GM23338 (cell line): ENCODE results near the gene REXO5. TPM values are rescaled to one million over a fixed set of nuclear protein-coding genes. Genes with fewer than 3 reads are reported as not detected.
"Not testable (repeated sequence)": the region's sequence is repeated elsewhere in the genome, so short reads cannot be mapped to it uniquely, and the experiment has no call there.

Experiments
- ATAC-seq: fragments of 200-7000 bp; cut with Tn5 transposase; 3 replicates; pipeline ENCODE4 v1.9.1; 2020
- DNase-seq: peaks from one replicate; pipeline ENCODE4 v3.0.0-alpha.2; 2015; ENCODE audit warnings: low spot score
- H2AFZ ChIP-seq: fragments of 200-600 bp; sonication (generic); 2 replicates; pipeline ENCODE4 v1.8.0; 2016; ENCODE audit warnings: antibody characterized with exemption, mild to moderate bottlenecking, moderate library complexity
- H3F3A ChIP-seq: fragments of 200-600 bp; sonication (generic); replicated peaks from 2 replicates; pipeline ENCODE4 v1.8.0; 2017; ENCODE audit warnings: antibody characterized with exemption, mixed run types, low read depth
- H3K27ac ChIP-seq: fragments of 200-600 bp; sonication (generic); 2 replicates; pipeline ENCODE4 v1.6.1; 2016; ENCODE audit warnings: low read depth
- H3K27me3 ChIP-seq: fragments of 200-600 bp; sonication (generic); 2 replicates; pipeline ENCODE4 v1.8.0; 2016; ENCODE audit warnings: mild to moderate bottlenecking, mixed run types, moderate library complexity; ENCODE audit not compliant: insufficient read depth
- H3K36me3 ChIP-seq: fragments of 200-600 bp; sonication (generic); 2 replicates; pipeline ENCODE4 v1.8.0; 2016; ENCODE audit warnings: mild to moderate bottlenecking; ENCODE audit not compliant: insufficient read depth
- H3K4me1 ChIP-seq: fragments of 200-600 bp; sonication (generic); 2 replicates; pipeline ENCODE4 v1.8.0; 2016; ENCODE audit warnings: mild to moderate bottlenecking, moderate library complexity; ENCODE audit not compliant: insufficient read depth
- H3K4me2 ChIP-seq: fragments of 200-600 bp; sonication (generic); 2 replicates; pipeline ENCODE4 v1.7.1; 2017; ENCODE audit warnings: mixed run types
- H3K4me3 ChIP-seq: fragments of 200-600 bp; sonication (generic); 2 replicates; pipeline ENCODE4 v1.6.1; 2016; ENCODE audit warnings: mixed run types
- H3K79me2 ChIP-seq: fragments of 200-600 bp; sonication (generic); replicated peaks from 2 replicates; pipeline ENCODE4 v1.8.0; 2017; ENCODE audit warnings: mild to moderate bottlenecking; ENCODE audit not compliant: insufficient read depth
- H3K9me2 ChIP-seq: fragments of 200-600 bp; sonication (generic); 2 replicates; pipeline ENCODE4 v1.8.0; 2017; ENCODE audit not compliant: insufficient read depth
- H4K20me1 ChIP-seq: fragments of 200-600 bp; sonication (generic); replicated peaks from 2 replicates; pipeline ENCODE4 v1.8.0; 2017; ENCODE audit warnings: mild to moderate bottlenecking; ENCODE audit not compliant: insufficient read depth
- H3K27ac Mint-ChIP-seq: 2 replicates; pipeline ENCODE4 v1.8.0; 2020; ENCODE audit warnings: inconsistent platforms, mild to moderate bottlenecking, moderate library complexity, mixed read lengths
- H3K27me3 Mint-ChIP-seq: 3 replicates; pipeline ENCODE4 v1.8.0; 2022; ENCODE audit warnings: low read depth, mild to moderate bottlenecking, moderate library complexity, mixed read lengths, inconsistent platforms; ENCODE audit not compliant: insufficient read depth, poor library complexity
- H3K36me3 Mint-ChIP-seq: 3 replicates; pipeline ENCODE4 v1.8.0; 2021; ENCODE audit warnings: low read depth, mild to moderate bottlenecking, inconsistent platforms, moderate library complexity, mixed read lengths
- H3K4me1 Mint-ChIP-seq: 3 replicates; pipeline ENCODE4 v1.8.0; 2020; ENCODE audit warnings: mild to moderate bottlenecking, inconsistent platforms, mixed read lengths
- H3K4me3 Mint-ChIP-seq: 3 replicates; pipeline ENCODE4 v1.8.0; 2021; ENCODE audit warnings: moderate library complexity, mild to moderate bottlenecking, inconsistent platforms, mixed read lengths
- H3K9me3 Mint-ChIP-seq: 3 replicates; pipeline ENCODE4 v1.8.0; 2020; ENCODE audit warnings: moderate library complexity, mild to moderate bottlenecking, inconsistent platforms, mixed read lengths
- ETS1 ChIP-seq: IDR thresholded peaks from 2 replicates; pipeline ENCODE4 v1.6.1; 2016; ENCODE audit warnings: antibody characterized with exemption
- NANOG ChIP-seq: IDR thresholded peaks from 2 replicates; pipeline ENCODE4 v1.6.1; 2016; ENCODE audit warnings: antibody characterized with exemption, borderline replicate concordance
- POLR2AphosphoS5 ChIP-seq: IDR thresholded peaks from 2 replicates; pipeline ENCODE4 v1.6.1; 2016; ENCODE audit warnings: antibody characterized with exemption, low read depth
- STAT1 ChIP-seq: IDR thresholded peaks from one replicate; pipeline ENCODE4 v1.6.1; 2016; ENCODE audit warnings: antibody characterized with exemption; ENCODE audit not compliant: unreplicated experiment
- ZNF331 ChIP-seq: fragments of 250-450 bp; sonication (Bioruptor Pico); IDR thresholded peaks from 2 replicates; pipeline ENCODE4 v1.5.0; 2020; ENCODE audit warnings: low read depth, mild to moderate bottlenecking, moderate library complexity
- polyA plus RNA-seq: library from polyadenylated mRNA; unstranded; fragments of >200 nt; fragmentation: Nextera tagmentation; extraction: Ambion mirVana; gene quantifications from 2 replicates; pipeline ENCODE4 v1.2.1, GENCODE V29; 2016
- total RNA-seq: library from RNA; depleted of rRNA; stranded (reverse); fragments of >200 nt; shearing (Covaris generic); gene quantifications from 2 replicates; pipeline ENCODE4 v1.2.3, GENCODE V29; 2014
- TF ChIP-seq, protein P1 (sequence below): IDR thresholded peaks from one replicate; pipeline ENCODE4 v1.6.1; 2018; ENCODE audit warnings: antibody characterized with exemption; ENCODE audit not compliant: unreplicated experiment
- TF ChIP-seq, protein P2 (sequence below), 2 experiments: fragments of 200-600 bp in 1 of 2; sonication (generic) in 1 of 2; conservative IDR thresholded peaks; 2 replicates each; pipeline versions ENCODE4 v1.5.1 to v1.6.1; 2016 to 2017; ENCODE audit warnings: antibody characterized with exemption in 2 of 2, low read depth in 2 of 2, mild to moderate bottlenecking in 2 of 2, moderate library complexity in 1 of 2

Gene REXO5
- total and polyA plus RNA-seq, 2 experiments from 2014 or later, result 6.5 to 6.9 TPM

DNA sequence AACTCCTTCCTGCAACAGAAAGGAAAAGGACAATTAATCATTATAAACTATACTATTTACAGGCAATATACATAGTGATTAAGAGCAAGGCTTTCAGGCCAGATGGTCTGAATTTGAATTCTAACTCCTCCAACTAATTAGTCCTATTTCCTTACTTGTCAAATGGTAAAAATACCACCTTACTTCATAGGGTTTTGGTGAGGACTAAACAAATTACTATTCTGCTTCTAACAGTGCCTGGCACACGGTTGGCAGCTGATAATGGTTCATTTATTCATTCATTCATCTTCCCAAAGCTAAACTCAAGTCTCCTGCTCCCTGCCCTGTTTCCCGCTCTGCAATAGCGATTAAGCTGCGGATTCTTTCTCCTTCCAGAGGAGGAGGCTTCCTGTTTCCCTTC, 54.0 kb downstream of the REXO5 start (continued):
- TF ChIP-seq, protein P1, sequence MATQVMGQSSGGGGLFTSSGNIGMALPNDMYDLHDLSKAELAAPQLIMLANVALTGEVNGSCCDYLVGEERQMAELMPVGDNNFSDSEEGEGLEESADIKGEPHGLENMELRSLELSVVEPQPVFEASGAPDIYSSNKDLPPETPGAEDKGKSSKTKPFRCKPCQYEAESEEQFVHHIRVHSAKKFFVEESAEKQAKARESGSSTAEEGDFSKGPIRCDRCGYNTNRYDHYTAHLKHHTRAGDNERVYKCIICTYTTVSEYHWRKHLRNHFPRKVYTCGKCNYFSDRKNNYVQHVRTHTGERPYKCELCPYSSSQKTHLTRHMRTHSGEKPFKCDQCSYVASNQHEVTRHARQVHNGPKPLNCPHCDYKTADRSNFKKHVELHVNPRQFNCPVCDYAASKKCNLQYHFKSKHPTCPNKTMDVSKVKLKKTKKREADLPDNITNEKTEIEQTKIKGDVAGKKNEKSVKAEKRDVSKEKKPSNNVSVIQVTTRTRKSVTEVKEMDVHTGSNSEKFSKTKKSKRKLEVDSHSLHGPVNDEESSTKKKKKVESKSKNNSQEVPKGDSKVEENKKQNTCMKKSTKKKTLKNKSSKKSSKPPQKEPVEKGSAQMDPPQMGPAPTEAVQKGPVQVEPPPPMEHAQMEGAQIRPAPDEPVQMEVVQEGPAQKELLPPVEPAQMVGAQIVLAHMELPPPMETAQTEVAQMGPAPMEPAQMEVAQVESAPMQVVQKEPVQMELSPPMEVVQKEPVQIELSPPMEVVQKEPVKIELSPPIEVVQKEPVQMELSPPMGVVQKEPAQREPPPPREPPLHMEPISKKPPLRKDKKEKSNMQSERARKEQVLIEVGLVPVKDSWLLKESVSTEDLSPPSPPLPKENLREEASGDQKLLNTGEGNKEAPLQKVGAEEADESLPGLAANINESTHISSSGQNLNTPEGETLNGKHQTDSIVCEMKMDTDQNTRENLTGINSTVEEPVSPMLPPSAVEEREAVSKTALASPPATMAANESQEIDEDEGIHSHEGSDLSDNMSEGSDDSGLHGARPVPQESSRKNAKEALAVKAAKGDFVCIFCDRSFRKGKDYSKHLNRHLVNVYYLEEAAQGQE, result no peak
- TF ChIP-seq ZNF331 (no peak), NANOG (no peak)

DNA sequence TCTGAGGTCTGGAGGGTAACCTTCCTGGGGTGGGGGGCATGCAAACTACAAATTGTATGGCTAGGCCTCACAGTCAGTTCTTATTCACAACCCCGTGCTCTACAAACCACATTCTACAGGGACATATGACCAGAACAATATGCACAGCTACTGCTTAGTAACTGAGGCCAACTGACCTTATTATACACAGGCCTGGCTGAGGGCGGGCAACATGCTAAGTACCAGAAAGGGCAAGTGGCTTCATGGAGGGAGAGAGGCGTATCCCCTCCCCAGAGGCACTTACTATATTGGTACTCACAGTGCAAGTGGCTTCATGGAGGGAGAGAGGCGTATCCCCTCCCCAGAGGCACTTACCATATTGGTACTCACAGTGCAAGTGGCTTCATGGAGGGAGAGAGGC, 54.7 kb downstream of the REXO5 start:
- H3K4me3 Mint-ChIP-seq, H3K36me3 ChIP-seq, H3K4me3 ChIP-seq, H3K27me3 Mint-ChIP-seq, H4K20me1 ChIP-seq, H3F3A ChIP-seq, H3K27me3 ChIP-seq, H3K9me3 Mint-ChIP-seq, H3K4me2 ChIP-seq, H2AFZ ChIP-seq, DNase-seq, ATAC-seq, H3K9me2 ChIP-seq: not testable (repeated sequence)
- Histone ChIP-seq H3K27ac (peak overlapping the region; percentile 80), H3K4me1 (peaks cover 46% of the 10 kb centered on the region), H3K79me2 (peaks cover 36% of the 10 kb centered on the region)
- peaks cover 32% of the 10 kb centered on the region for H3K36me3 Mint-ChIP-seq
- peaks cover 47% of the 10 kb centered on the region for H3K4me1 Mint-ChIP-seq
- H3K27ac Mint-ChIP-seq, result peak overlapping the region; percentile 72; the same call in 1 of the 2 replicates

- no peak overlapping the region for H3K27ac ChIP-seq
- H4K20me1 ChIP-seq, result no peaks in the 10 kb centered on the region; the same call in 1 of the 2 replicates
- H3K4me2 ChIP-seq, result no peak overlapping the region
- H3K27me3 ChIP-seq, result no peaks in the 10 kb centered on the region
- no peak for DNase-seq
- H3K4me1 ChIP-seq, result peaks cover 48% of the 10 kb centered on the region
- Mint-ChIP-seq H3K4me3 (no peak overlapping the region), H3K9me3 (no peaks in the 10 kb centered on the region), H3K4me1 (peaks cover 53% of the 10 kb centered on the region), H3K27me3 (peaks cover 9% of the 10 kb centered on the region), H3K27ac (peak overlapping the region; percentile 23; the same call in 1 of the 2 replicates), H3K36me3 (peaks cover 32% of the 10 kb centered on the region)
- no peak overlapping the region for H2AFZ ChIP-seq
- peaks cover 50% of the 10 kb centered on the region for H3K79me2 ChIP-seq
- ATAC-seq, result no peak
- H3K9me2 ChIP-seq, result peaks cover 6% of the 10 kb centered on the region; the same call in 1 of the 2 replicates
- H3F3A ChIP-seq, result no peaks in the 10 kb centered on the region
- H3K36me3 ChIP-seq, result no peaks in the 10 kb centered on the region; the same call in 1 of the 2 replicates
- H3K4me3 ChIP-seq, result no peak overlapping the region
- TF ChIP-seq ETS1 (no peak), POLR2AphosphoS5 (no peak), STAT1 (no peak)
- TF ChIP-seq, protein P2, sequence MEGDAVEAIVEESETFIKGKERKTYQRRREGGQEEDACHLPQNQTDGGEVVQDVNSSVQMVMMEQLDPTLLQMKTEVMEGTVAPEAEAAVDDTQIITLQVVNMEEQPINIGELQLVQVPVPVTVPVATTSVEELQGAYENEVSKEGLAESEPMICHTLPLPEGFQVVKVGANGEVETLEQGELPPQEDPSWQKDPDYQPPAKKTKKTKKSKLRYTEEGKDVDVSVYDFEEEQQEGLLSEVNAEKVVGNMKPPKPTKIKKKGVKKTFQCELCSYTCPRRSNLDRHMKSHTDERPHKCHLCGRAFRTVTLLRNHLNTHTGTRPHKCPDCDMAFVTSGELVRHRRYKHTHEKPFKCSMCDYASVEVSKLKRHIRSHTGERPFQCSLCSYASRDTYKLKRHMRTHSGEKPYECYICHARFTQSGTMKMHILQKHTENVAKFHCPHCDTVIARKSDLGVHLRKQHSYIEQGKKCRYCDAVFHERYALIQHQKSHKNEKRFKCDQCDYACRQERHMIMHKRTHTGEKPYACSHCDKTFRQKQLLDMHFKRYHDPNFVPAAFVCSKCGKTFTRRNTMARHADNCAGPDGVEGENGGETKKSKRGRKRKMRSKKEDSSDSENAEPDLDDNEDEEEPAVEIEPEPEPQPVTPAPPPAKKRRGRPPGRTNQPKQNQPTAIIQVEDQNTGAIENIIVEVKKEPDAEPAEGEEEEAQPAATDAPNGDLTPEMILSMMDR (conservative IDR thresholded peaks at IDR 0.05; ENCODE audit: low read depth in 2 of 2), result no peak
Observed at GRCh38 chr16:20862162-20862960, 56.0 kb downstream of the REXO5 start.

DNA sequence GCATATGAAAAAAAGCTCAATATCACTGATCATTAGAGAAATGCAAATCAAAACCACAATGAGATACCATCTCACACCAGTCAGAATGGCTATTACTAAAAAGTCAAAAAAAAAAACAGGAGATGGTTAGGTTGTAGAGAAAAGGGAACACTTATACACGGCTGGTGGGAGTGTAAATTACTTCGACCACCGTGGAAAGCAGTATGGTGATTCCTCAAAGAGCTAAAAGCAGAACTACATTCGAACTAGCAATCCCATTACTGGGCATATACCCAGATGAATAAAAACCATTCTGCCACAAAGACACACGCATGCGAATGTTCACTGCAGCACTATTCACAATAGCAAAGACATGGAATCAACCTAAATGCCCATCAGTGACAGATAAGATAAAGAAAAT, 58.0 kb downstream of the REXO5 start:
- not testable (repeated sequence) for H3K4me3 Mint-ChIP-seq, H3K27me3 ChIP-seq, H3K27me3 Mint-ChIP-seq, H3K36me3 ChIP-seq, H3K4me2 ChIP-seq, H3K27ac ChIP-seq, ATAC-seq, H3K4me3 ChIP-seq, H2AFZ ChIP-seq, H3K9me2 ChIP-seq, H3F3A ChIP-seq, DNase-seq, H3K9me3 Mint-ChIP-seq, H4K20me1 ChIP-seq
- Mint-ChIP-seq H3K4me1 (peaks cover 52% of the 10 kb centered on the region), H3K36me3 (peaks cover 35% of the 10 kb centered on the region), H3K27ac (peak overlapping the region; percentile 50; the same call in 1 of the 2 replicates)
- Histone ChIP-seq H3K4me1 (peaks cover 36% of the 10 kb centered on the region), H3K79me2 (peaks cover 69% of the 10 kb centered on the region)
